ENCODE results near the gene TMEM164.

Gene TMEM164

GRCh38 chrX:110173192-110174175, 170.6 kb downstream of the TMEM164 start:
- DNase-seq = no peak

GRCh38 chrX:110175146-110175545, 172.2 kb downstream of the TMEM164 start:
- DNase-seq = no peak

DNA sequence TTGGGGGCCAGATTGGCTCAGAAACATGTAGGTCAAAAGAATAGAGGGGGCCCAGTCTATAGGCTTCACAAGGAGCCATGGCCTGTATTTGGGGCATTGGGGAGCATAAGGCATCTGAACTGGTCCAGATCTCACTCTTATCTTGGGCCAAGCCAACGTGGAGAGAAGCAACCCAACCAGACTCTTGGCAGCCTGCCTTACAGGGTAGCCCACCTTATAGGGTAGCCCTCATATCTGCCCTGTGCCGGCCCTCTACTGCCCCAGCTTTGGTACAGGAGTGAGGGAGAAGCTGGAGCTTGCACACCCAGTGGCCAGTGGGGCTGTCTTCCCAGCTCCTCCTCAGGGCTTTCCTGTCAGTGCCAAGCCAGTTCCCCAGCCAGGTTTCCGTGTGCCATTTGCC, 172.8 kb downstream of the TMEM164 start:
- no peak for DNase-seq

- no peak for DNase-seq
Measured at GRCh38 chrX:110178179-110178865, 175.4 kb downstream of the TMEM164 start.

- DNase-seq = no peak
Measured at GRCh38 chrX:110180176-110180927, 177.4 kb downstream of the TMEM164 start.

DNA sequence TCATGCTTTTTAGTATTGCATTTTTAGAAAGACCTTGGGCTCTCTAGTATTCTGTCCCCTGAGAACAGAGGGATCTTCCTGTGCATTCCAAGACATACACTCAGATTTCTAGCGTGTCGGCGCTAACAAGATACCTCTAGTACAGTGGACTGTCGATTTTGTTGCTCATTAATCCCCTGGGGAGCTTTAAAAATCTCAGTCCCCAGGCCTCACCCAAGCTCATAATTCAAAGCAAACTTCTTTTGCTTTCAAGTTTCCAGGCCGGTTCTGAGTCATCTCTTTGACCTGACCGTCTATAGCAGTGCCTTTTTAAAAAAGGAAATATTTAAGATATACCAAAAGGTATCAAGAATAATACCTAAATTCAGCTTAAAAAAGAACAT, 178.0 kb downstream of the TMEM164 start:
- no peak for DNase-seq

DNA sequence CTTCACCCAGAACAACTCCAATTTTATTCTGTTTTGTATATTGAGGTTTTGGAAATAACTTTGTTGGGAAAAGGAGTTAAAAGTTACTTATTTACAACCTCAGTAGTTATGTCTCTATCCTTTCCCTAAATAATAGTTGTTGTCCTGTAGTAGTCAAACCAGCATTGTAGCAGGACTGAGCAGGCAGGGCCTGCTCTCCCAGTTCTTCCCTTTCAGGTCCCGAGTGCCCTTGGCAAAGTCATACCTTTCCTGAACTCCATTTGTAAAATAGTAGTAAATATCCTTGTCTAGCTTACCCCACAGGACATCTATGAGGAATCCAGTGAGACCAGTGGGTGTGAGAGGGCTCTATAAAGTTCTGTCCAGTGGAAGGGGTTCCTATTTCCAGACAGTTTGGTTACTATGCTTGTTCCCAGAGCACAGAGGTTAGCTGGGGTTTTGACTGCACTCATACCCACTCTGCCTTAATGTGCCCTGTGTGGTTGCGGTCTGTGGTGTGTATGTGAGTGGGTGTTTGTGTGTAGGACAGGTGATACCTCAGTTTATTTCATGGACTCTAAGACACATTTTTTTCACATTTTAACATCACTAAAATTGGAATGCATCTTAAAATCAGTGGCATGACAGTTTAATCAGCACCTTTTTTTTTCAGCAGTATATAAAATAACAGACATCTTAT, 178.7 kb downstream of the TMEM164 start:
- no peak for DNase-seq

DNA sequence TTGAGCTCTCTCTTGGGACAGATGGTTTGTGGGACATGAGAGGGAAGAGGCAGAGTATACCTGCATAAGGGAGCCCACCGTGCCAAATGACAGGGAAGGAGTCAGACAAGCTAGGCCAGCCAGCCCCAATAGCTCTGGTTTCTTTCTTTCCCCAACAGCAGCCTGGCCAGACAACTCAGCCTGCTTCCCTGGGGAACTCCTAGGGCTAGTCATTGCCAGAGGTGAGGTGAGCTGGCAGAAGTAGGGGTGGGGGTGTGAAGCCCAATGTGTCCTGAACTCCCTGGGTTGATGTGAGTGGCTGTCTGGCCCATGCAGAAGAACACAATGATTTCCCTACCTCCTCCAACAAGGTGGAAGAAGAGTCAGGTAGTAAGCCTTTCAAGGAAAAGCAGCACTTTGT, 179.4 kb downstream of the TMEM164 start:
- DNase-seq = no peak

GRCh38 chrX:110182865-110183264, 180.0 kb downstream of the TMEM164 start:
- no peak for DNase-seq

DNA sequence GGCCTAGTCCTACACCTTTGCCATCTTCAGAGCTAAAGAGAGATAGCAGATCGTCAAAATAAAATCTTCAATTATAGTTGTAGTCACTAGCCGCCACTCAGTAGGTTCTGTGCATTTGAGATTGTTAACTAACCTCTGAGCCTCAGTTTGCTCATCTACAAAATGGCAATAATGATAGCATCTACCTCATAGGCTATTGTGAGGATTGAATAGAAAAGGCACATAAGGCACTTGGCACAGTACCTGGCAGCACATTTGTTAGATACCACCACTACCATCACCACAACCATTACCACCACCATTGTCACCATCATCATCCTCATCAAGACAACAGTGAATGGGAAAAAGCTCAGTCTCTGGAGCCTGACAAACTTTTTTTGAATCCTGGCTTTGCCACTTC, 180.4 kb downstream of the TMEM164 start:
- DNase-seq = no peak

DNA sequence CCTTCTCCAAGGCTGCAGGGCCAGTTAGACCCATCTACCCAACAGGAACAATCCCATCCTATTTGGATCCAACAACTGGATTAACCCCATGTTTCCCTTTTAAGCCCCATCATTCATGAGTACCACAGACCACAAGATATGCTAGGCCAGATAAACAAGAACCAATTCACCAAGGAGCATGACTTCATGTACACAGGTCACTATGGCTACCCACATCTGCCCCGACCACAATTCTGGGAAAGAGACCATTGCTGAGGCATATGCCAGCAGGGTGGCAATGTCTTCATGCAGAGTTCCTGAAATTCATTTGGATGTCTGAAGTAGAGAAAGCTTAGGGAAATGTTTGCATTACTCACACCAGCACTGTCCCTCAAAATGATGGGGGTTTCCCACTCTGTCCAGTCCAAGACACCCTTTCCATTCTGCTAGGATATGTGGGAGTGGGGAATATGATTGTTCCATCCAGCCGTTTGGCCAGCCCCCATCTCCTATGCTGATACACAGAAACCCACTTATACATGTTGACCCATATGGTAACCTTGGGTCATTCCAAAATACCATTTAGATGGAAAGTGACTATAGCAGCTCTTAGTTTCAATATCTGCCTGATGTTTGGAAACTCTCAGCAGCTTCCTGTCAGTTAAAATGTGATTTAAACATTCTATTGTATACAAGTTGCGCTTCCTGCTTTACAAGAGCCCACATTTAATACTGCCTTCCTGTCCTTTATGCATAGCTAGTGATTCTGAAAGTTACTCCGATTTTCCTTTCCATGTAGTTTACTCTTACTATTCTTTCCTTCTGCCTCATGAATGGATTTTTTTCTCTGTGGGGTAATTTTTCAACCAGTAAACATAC, 186.0 kb downstream of the TMEM164 start:
- no peak for DNase-seq

DNA sequence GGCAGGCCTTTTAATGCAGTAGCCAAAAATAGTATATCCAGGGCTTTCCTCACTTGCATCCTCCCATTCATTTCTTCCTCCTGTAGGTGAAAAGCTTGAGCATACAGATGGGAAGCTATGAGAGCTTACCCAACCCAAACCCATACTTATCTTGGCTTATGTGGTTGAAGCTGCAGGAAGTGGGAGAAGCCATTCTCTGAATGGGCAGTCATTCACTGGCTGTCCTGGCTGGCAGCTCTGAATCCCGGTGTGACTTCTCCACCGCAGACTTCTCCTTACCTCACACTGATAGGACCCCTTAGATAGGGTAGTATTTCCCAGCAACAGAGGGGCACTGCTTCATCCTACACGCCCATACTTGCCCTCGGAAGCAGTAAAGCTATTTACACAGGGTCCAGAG, 189.6 kb downstream of the TMEM164 start:
- DNase-seq = no peak

GRCh38 chrX:110194977-110195376, 192.1 kb downstream of the TMEM164 start:
- no peak for DNase-seq

- DNase-seq = no peak
Measured at GRCh38 chrX:110201799-110202198, 198.9 kb downstream of the TMEM164 start.

GRCh38 chrX:110204986-110205385, 202.1 kb downstream of the TMEM164 start:
- no peak for DNase-seq

GRCh38 chrX:110208092-110208491, 205.2 kb downstream of the TMEM164 start:
- DNase-seq = no peak

- DNase-seq = no peak
Measured at GRCh38 chrX:110210417-110211139, 207.7 kb downstream of the TMEM164 start.

DNA sequence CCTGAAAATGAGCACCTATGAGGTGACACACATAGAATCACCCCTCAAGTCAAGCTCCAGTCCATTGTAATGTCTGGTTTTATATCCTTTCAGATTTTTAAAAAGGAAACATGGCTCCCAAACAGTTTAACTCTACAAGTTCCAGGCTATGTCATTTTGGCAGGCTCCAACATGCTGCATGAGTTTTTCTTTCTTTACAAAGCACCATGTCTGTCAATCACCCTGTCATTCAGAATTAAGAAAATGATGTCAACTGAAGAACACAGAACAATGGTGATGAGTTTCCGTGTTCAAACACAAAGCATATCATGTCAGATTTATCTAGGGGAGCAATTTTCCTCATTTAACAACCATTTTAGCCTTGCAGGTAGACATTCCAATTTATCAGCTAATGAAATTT, 208.4 kb downstream of the TMEM164 start:
- DNase-seq = no peak

DNA sequence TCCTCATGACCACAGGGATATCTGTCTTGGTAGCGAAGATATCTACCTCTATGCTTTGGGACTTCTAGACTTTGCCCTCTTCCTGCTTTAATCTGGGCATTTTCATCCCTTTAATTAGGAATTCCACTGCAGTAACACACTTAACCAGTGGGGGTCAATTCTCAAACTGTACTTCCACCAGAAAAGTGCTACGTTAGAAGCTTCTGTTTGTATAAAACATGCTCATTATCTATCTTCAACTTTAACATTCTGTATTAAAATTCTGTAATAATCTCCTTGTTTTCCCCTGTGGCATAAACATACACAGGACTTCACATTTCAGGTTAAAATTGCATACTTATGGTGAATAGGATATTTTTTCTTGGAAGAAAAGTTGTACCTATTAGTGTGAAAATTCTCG, 209.4 kb downstream of the TMEM164 start:
- no peak for DNase-seq

DNA sequence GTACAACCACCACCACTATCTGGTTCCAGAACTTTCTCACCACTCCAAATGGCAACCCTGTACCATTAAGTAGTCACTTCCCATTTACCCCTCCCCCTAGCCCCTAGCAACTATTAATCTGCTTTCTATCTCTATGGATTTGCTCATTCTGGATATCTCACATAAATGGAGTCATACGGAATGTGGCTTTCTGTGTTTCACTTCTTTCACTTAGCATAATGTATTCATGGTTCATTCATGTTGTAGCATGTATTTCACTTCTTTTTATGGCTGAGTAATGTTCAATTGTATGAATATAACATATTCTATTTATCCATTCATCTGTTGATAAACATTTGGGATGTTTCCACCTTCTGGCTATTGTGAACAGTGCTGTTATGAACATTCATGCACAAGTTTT, 210.3 kb downstream of the TMEM164 start:
- DNase-seq = no peak

GRCh38 chrX:110214684-110215083, 211.8 kb downstream of the TMEM164 start:
- no peak for DNase-seq

Data from NCI-H526 treated with DMSO at 0.1 percent for 48 hours (cell line).